ENCODE results near the gene CAMSAP1. TPM values are rescaled to one million over a fixed set of nuclear protein-coding genes. Genes with fewer than 3 reads are reported as not detected.
A peak's percentile ranks its signal among the peaks of the same experiment; 100 is the strongest.

CAMSAP1 gene
- total RNA-seq, 1 experiment from 2014 or later, result 24.8 TPM

- ATAC-seq, result no peak
- CTCF ChIA-PET, result no interaction called here
- Histone ChIP-seq H3K4me1 (ENCODE audit: control insufficient read depth, insufficient read depth, low read length) (no peaks in the 10 kb centered on the region), H3K27me3 (ENCODE audit: control insufficient read depth, insufficient read depth, low read length) (no peaks in the 10 kb centered on the region), H3K27ac (ENCODE audit: low read length) (no peak overlapping the region), H3K9me3 (ENCODE audit: control insufficient read depth, insufficient read depth, low read depth, low read length) (no peaks in the 10 kb centered on the region), H3K4me3 (ENCODE audit: low read depth in 2 of 2, low read length in 2 of 2) (no peak overlapping the region), H3K36me3 (ENCODE audit: control insufficient read depth, insufficient read depth, low read length) (no peaks in the 10 kb centered on the region)
- no TSS peak for BruUV-seq (replicated peaks)
- DNase-seq (ENCODE audit: low read depth, low spot score), result no peak
- intact Hi-C loops (cut with micrococcal nuclease; ENCODE audit: unreplicated experiment) (no loop called here), in situ Hi-C loops (cut with HindIII; ENCODE audit: low pct_unique_long_range_greater_than_20kb, low sequenced_read_pairs) (no loop called here)
- no peak for TF ChIP-seq TCF7L2 (IDR thresholded peaks at IDR 0.05; ENCODE audit: low read depth, low read length)
- no peak for TF ChIP-seq POLR2AphosphoS5 (IDR thresholded peaks at IDR 0.05; ENCODE audit: low read depth, low read length)
- POLR2A ChIA-PET, result interaction anchor here (0.6 kb wide), 1 partner anchor 362 kb away, joined by 4 read pairs; no protein-coding TSS in a partner anchor
These were observed 124.4 kb downstream of the CAMSAP1 start for GRCh38 chr9:135782946-135783345.

GRCh38 chr9:135780626-135781025 lies 126.7 kb downstream of the CAMSAP1 start:
- ATAC-seq, result no peak
- BruUV-seq (replicated peaks), result no TSS peak
- TF ChIP-seq TCF7L2 (IDR thresholded peaks at IDR 0.05; ENCODE audit: low read depth, low read length) (no peak), POLR2AphosphoS5 (IDR thresholded peaks at IDR 0.05; ENCODE audit: low read depth, low read length) (no peak), REST (IDR thresholded peaks at IDR 0.05; ENCODE audit: insufficient read depth in 1 of 2, low read depth in 2 of 2, low read length in 1 of 2) (no peak), SIN3A (IDR thresholded peaks at IDR 0.05; ENCODE audit: borderline replicate concordance, insufficient read depth, low read depth, low read length) (no peak), CTCF (IDR thresholded peaks at IDR 0.05) (no peak)
- Histone ChIP-seq H3K27ac (ENCODE audit: low read length) (no peak overlapping the region), H3K9me3 (ENCODE audit: control insufficient read depth, insufficient read depth, low read depth, low read length) (no peaks in the 10 kb centered on the region), H3K36me3 (ENCODE audit: control insufficient read depth, insufficient read depth, low read length) (no peaks in the 10 kb centered on the region), H3K4me1 (ENCODE audit: control insufficient read depth, insufficient read depth, low read length) (no peaks in the 10 kb centered on the region), H3K27me3 (ENCODE audit: control insufficient read depth, insufficient read depth, low read length) (no peaks in the 10 kb centered on the region), H3K4me3 (ENCODE audit: low read depth in 2 of 2, low read length in 2 of 2) (no peak overlapping the region)
- POLR2A ChIA-PET, result no interaction called here
- CTCF ChIA-PET, result no interaction called here
- intact Hi-C loops (cut with micrococcal nuclease; ENCODE audit: unreplicated experiment) (no loop called here), in situ Hi-C loops (cut with HindIII; ENCODE audit: low pct_unique_long_range_greater_than_20kb, low sequenced_read_pairs) (no loop called here)
- no peak for DNase-seq (ENCODE audit: low read depth, low spot score)

GRCh38 chr9:135780086-135780485 lies 127.3 kb downstream of the CAMSAP1 start:
- Histone ChIP-seq H3K27ac (ENCODE audit: low read length) (no peak overlapping the region), H3K4me1 (ENCODE audit: control insufficient read depth, insufficient read depth, low read length) (no peaks in the 10 kb centered on the region), H3K9me3 (ENCODE audit: control insufficient read depth, insufficient read depth, low read depth, low read length) (no peaks in the 10 kb centered on the region), H3K27me3 (ENCODE audit: control insufficient read depth, insufficient read depth, low read length) (no peaks in the 10 kb centered on the region), H3K4me3 (ENCODE audit: low read depth in 2 of 2, low read length in 2 of 2) (no peak overlapping the region), H3K36me3 (ENCODE audit: control insufficient read depth, insufficient read depth, low read length) (no peaks in the 10 kb centered on the region)
- intact Hi-C loops (cut with micrococcal nuclease; ENCODE audit: unreplicated experiment) (no loop called here), in situ Hi-C loops (cut with HindIII; ENCODE audit: low pct_unique_long_range_greater_than_20kb, low sequenced_read_pairs) (no loop called here)
- BruUV-seq (replicated peaks), result no TSS peak
- ChIA-PET CTCF (no interaction called here), POLR2A (no interaction called here)
- DNase-seq (ENCODE audit: low read depth, low spot score) (no peak), ATAC-seq (0 out of 2 replicates have a peak, but pooled peaks have one; percentile 26)
- TF ChIP-seq CTCF (IDR thresholded peaks at IDR 0.05), result no peak
- TF ChIP-seq POLR2AphosphoS5 (IDR thresholded peaks at IDR 0.05; ENCODE audit: low read depth, low read length), result no peak
- no peak for TF ChIP-seq TCF7L2 (IDR thresholded peaks at IDR 0.05; ENCODE audit: low read depth, low read length)
- no peak for TF ChIP-seq SIN3A (IDR thresholded peaks at IDR 0.05; ENCODE audit: borderline replicate concordance, insufficient read depth, low read depth, low read length)
- TF ChIP-seq REST (IDR thresholded peaks at IDR 0.05; ENCODE audit: insufficient read depth in 1 of 2, low read depth in 2 of 2, low read length in 1 of 2), result no peak
